MM.1S (cell line): ENCODE measurements around the gene SPECC1.

ENCODE experiments used
- DNase-seq: peaks from one replicate; pipeline ENCODE4 v3.0.0-alpha.2; 2015
- H2AFZ ChIP-seq: fragments of 300-600 bp; sonication (generic); 2 replicates; pipeline ENCODE4 v1.6.0; 2016; ENCODE audit warnings: antibody characterized with exemption, low read length
- H3F3A ChIP-seq: fragments of 300-600 bp; sonication (generic); 2 replicates; pipeline ENCODE4 v1.6.1; 2016; ENCODE audit warnings: mild to moderate bottlenecking, antibody characterized with exemption, low read length, moderate library complexity, mixed read lengths; ENCODE audit not compliant: insufficient read depth
- H3K27ac ChIP-seq: fragments of 300-600 bp; sonication (generic); 2 replicates; pipeline ENCODE4 v1.5.1; 2016; ENCODE audit warnings: mild to moderate bottlenecking, low read length
- H3K27me3 ChIP-seq: fragments of 300-600 bp; sonication (generic); replicated peaks from 2 replicates; pipeline ENCODE4 v1.6.0; 2016; ENCODE audit warnings: low read length; ENCODE audit not compliant: insufficient read depth
- H3K36me3 ChIP-seq: fragments of 300-600 bp; sonication (generic); replicated peaks from 2 replicates; pipeline ENCODE4 v1.6.1; 2016; ENCODE audit warnings: mild to moderate bottlenecking, low read length, mixed read lengths; ENCODE audit not compliant: insufficient read depth
- H3K4me1 ChIP-seq: fragments of 300-600 bp; sonication (generic); 2 replicates; pipeline ENCODE4 v1.6.1; 2016; ENCODE audit warnings: low read length, mixed read lengths
- H3K4me2 ChIP-seq: fragments of 300-600 bp; sonication (generic); 2 replicates; pipeline ENCODE4 v1.6.0; 2016; ENCODE audit warnings: low read depth, low read length
- H3K4me3 ChIP-seq: fragments of 300-600 bp; sonication (generic); 2 replicates; pipeline ENCODE4 v1.5.1; 2016; ENCODE audit warnings: low read length, mixed read lengths
- H3K79me2 ChIP-seq: fragments of 300-600 bp; sonication (generic); 2 replicates; pipeline ENCODE4 v1.6.1; 2016; ENCODE audit warnings: mixed run types, low read length, mixed read lengths
- H3K9ac ChIP-seq: fragments of 300-600 bp; sonication (generic); 2 replicates; pipeline ENCODE4 v1.6.1; 2016; ENCODE audit warnings: low read length, mixed read lengths
- H3K9me2 ChIP-seq: fragments of 300-600 bp; sonication (generic); replicated peaks from 2 replicates; pipeline ENCODE4 v1.6.1; 2016; ENCODE audit warnings: mild to moderate bottlenecking, low read length, mixed read lengths; ENCODE audit not compliant: insufficient read depth
- H3K9me3 ChIP-seq: fragments of 300-600 bp; sonication (generic); replicated peaks from 2 replicates; pipeline ENCODE4 v1.6.1; 2016; ENCODE audit warnings: mild to moderate bottlenecking, low read length, mixed read lengths; ENCODE audit not compliant: insufficient read depth
- H4K20me1 ChIP-seq: fragments of 300-600 bp; sonication (generic); 2 replicates; pipeline ENCODE4 v1.6.1; 2016; ENCODE audit warnings: mild to moderate bottlenecking, low read length, moderate library complexity, mixed read lengths; ENCODE audit not compliant: insufficient read depth
- EZH2 ChIP-seq: fragments of 300-600 bp; sonication (generic); optimal IDR thresholded peaks from 2 replicates; pipeline ENCODE3; 2017; ENCODE audit warnings: low read depth, mild to moderate bottlenecking, antibody characterized with exemption, low read length, mixed read lengths
- EZH2phosphoT487 ChIP-seq: fragments of 300-600 bp; sonication (generic); IDR thresholded peaks from 2 replicates; pipeline ENCODE4 v1.6.1; 2018; ENCODE audit warnings: antibody characterized with exemption, low read length
- TF ChIP-seq, protein P1 (sequence below): fragments of 300-600 bp; sonication (generic); IDR thresholded peaks from 2 replicates; pipeline ENCODE4 v1.5.1; 2016; ENCODE audit warnings: antibody characterized with exemption, low read length, mixed read lengths

SPECC1 gene

DNA sequence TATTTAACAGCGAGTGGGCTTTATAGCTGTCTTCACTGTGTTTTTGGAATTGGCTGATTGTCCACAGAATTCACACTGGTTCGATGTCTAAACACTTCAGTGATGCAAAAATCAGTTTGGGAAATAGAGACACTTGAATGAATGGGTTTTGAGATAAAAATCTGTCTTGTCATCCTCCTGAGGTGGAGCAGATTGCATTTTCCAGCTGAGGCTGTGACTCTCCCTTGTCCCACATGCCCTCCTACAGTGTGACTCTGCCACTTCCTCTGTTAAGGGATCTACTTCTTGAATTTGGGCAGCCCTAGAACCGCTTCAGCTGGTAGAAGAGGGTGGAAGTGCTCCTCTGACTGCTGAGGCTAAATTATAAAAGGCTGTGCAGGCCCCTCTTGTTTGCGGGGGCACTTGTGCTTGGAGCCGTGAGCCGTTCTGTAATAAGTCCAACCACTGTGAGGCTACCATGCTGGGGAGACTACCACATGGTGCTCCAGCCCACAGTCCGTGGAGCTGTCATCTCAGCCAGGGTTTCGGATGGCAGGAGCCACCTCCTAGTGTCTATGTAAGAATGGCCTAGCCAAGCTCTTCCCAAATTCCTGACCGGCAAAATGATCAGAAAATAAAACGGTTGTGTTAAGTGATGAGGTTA lies 175.9 kb downstream of the SPECC1 start:
- no peak for DNase-seq
- H2AFZ ChIP-seq: no peak overlapping the region
- no peak overlapping the region for H3K27ac ChIP-seq
- no peaks in the 10 kb centered on the region for H3K36me3 ChIP-seq
- no peaks in the 10 kb centered on the region for H3K4me1 ChIP-seq
- H3K4me2 ChIP-seq: no peak overlapping the region
- H3K79me2 ChIP-seq: peaks cover 13% of the 10 kb centered on the region
- TF ChIP-seq, protein P1, sequence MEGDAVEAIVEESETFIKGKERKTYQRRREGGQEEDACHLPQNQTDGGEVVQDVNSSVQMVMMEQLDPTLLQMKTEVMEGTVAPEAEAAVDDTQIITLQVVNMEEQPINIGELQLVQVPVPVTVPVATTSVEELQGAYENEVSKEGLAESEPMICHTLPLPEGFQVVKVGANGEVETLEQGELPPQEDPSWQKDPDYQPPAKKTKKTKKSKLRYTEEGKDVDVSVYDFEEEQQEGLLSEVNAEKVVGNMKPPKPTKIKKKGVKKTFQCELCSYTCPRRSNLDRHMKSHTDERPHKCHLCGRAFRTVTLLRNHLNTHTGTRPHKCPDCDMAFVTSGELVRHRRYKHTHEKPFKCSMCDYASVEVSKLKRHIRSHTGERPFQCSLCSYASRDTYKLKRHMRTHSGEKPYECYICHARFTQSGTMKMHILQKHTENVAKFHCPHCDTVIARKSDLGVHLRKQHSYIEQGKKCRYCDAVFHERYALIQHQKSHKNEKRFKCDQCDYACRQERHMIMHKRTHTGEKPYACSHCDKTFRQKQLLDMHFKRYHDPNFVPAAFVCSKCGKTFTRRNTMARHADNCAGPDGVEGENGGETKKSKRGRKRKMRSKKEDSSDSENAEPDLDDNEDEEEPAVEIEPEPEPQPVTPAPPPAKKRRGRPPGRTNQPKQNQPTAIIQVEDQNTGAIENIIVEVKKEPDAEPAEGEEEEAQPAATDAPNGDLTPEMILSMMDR: no peak
- no peak for TF ChIP-seq EZH2phosphoT487
- TF ChIP-seq EZH2: no peak
- no peaks in the 10 kb centered on the region for H3K9me2 ChIP-seq
- H3K27me3 ChIP-seq: no peaks in the 10 kb centered on the region
- H3F3A ChIP-seq: no peaks in the 10 kb centered on the region
- H3K9ac ChIP-seq: no peak overlapping the region
- no peaks in the 10 kb centered on the region for H4K20me1 ChIP-seq
- no peaks in the 10 kb centered on the region for H3K9me3 ChIP-seq
- no peak overlapping the region for H3K4me3 ChIP-seq

DNA sequence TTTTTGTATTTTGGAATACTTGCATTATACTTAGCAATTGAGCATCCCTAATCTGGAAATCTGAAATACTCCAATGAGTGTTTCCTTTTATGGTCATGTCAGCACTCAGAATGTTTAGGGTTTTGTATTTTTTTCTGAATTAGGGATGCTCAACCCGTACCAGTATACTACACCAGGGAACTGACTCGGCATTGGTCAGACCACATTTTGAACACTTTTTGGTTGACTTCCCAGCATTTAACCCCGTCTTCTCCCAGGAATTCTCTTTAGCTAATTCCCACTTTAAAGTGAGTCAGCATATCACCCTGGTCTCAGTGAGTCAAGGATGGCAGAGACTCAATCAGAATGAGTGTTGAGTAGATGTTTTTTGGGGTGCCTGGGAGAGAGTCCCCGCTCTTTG lies 177.9 kb downstream of the SPECC1 start:
- TF ChIP-seq EZH2phosphoT487: no peak
- no peak for TF ChIP-seq EZH2
- TF ChIP-seq, protein P1: no peak
- H3K79me2 ChIP-seq: peaks cover 13% of the 10 kb centered on the region
- H3K27ac ChIP-seq: no peak overlapping the region
- H3F3A ChIP-seq: no peaks in the 10 kb centered on the region
- H3K9ac ChIP-seq: no peak overlapping the region
- no peaks in the 10 kb centered on the region for H3K4me1 ChIP-seq
- H3K27me3 ChIP-seq: no peaks in the 10 kb centered on the region
- no peak overlapping the region for H3K4me3 ChIP-seq
- H4K20me1 ChIP-seq: no peaks in the 10 kb centered on the region
- H3K36me3 ChIP-seq: no peaks in the 10 kb centered on the region
- no peak for DNase-seq
- no peak overlapping the region for H3K4me2 ChIP-seq
- no peaks in the 10 kb centered on the region for H3K9me2 ChIP-seq
- no peaks in the 10 kb centered on the region for H3K9me3 ChIP-seq
- no peak overlapping the region for H2AFZ ChIP-seq

DNA sequence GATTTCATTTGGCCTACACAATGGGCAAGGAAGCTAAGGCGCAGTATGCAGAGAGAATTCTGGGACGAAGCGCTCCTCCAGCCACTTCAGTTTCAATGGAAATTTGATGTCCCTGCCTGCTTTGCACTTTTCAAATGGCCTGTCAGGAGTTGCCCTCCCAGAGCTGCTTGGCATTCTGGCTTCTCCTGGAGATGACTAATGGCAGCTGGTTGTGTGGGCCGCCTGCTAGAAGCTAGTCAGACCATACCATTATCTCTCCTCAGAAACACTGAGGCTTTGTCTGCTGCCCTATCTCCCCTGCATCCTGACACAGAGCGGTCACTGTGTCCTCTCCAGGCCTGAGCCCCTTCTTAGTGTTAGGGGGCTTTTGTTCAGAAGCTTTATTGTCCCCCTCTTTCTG lies 180.1 kb downstream of the SPECC1 start:
- no peak for TF ChIP-seq EZH2phosphoT487
- no peak for TF ChIP-seq EZH2
- TF ChIP-seq, protein P1: no peak
- Histone ChIP-seq H3K9me2 (no peaks in the 10 kb centered on the region), H3K4me3 (no peak overlapping the region), H3K36me3 (no peaks in the 10 kb centered on the region), H3F3A (no peaks in the 10 kb centered on the region), H3K9me3 (no peaks in the 10 kb centered on the region), H3K9ac (no peak overlapping the region), H3K27me3 (no peaks in the 10 kb centered on the region), H3K4me1 (no peaks in the 10 kb centered on the region), H4K20me1 (no peaks in the 10 kb centered on the region), H2AFZ (no peak overlapping the region), H3K4me2 (no peak overlapping the region), H3K79me2 (peaks cover 13% of the 10 kb centered on the region), H3K27ac (no peak overlapping the region)
- DNase-seq: no peak
